NCI-H446 treated with DMSO at 0.1 percent for 48 hours (cell line): Measurements from ENCODE around the gene PLEKHS1.
"Not testable (repeated sequence)": the region's sequence is repeated elsewhere in the genome, so short reads cannot be mapped to it uniquely, and the experiment has no call there.

ENCODE experiments used
- DNase-seq: peaks from one replicate; lab custom pipeline; 2025; lab: John Stamatoyannopoulos, UW

Gene PLEKHS1

GRCh38 chr10:113742466-113742865 is 9.0 kb upstream of the PLEKHS1 start:
- no peak for DNase-seq

DNA sequence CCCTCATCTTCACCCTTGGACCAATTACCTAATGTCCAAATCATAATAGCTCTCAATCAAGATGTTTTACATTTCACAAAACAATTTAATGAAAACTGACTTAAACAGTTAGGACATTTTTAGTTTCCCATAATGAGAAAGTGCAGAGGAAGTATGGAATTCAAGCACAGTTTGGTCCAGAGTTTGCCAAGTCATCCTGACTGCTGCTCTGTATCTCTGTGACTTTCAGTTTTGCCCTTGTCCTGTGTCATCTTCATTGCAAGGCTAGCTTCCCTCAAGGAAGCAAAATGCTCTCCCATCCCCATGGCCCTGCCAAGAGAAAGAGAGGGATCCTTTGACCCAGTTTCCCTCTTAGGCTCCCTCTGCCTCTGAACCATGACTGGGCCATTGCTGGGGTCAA is 7.9 kb upstream of the PLEKHS1 start:
- no peak for DNase-seq

DNA sequence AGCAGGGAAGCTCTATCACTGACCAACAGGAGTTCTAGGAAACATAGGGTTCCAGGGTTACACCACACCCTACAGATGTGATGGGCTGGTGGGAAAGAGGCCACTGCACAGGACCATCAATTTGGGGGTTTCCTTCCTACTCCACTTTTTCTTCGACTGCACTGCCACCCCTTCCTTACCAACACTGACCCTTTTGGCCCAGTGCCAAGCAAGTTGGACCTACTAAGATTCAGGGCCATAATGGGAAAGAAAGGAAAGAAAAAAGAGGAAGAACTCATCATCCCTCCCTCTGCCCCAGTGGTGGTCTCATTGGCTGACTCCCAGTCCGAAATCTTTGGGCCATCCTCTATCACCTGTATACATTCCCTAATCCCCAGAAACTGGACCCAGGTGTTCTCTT is 6.1 kb upstream of the PLEKHS1 start:
- no peak for DNase-seq

DNA sequence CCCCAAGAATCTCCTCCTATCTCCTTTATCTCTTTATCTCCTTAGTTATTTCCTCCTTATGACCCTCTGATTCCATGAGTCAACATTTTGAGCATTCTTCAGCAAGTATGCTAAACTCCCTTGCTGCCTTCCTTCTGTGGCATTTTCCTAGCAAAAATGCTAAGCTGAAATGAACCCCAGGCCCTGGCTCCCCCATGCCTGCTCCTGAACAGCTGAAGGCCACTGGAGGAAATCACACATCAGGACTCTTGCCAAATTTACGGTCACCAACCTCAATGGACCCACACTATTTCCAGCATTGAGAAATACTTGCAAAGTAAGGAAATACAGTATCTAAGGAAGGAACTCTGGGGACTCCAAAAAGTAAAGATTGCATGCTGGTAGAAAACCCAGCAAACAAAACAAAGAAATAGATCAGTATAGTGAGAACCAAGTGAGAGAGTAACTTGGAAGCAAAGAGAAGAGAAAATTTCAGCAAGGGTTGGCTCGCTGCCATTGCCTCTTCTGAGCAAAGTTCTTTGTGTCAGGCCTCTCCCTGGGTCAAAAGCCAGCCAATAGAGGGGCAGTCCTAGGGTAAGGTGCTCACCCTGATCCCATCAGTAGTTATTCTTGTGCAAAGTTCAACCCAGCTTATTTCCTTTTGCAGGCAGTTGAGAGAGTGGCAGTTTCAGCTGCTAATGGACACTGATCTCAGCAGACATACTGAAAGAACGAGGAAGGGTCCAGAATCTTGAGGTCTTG is 5.1 kb upstream of the PLEKHS1 start:
- no peak for DNase-seq

DNA sequence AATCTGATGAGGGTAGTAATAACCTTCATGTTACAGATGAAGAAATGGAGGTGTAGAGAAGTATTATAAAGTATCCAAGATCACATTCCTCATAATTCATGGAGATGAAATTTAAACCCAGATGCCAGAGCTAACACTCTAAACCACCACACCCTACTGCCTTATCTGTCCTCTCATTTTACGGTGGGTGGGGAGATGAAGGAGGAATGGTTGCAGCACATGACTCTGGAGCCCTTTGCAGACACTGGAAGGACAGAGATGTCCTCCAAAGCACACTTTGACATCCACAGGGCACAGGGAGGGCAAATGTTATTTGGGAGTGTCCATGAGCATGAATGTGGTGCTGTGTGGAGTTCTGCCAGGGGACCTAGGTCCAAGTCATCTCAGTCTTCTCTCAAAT is 1.1 kb downstream of the PLEKHS1 start:
- no peak for DNase-seq

DNA sequence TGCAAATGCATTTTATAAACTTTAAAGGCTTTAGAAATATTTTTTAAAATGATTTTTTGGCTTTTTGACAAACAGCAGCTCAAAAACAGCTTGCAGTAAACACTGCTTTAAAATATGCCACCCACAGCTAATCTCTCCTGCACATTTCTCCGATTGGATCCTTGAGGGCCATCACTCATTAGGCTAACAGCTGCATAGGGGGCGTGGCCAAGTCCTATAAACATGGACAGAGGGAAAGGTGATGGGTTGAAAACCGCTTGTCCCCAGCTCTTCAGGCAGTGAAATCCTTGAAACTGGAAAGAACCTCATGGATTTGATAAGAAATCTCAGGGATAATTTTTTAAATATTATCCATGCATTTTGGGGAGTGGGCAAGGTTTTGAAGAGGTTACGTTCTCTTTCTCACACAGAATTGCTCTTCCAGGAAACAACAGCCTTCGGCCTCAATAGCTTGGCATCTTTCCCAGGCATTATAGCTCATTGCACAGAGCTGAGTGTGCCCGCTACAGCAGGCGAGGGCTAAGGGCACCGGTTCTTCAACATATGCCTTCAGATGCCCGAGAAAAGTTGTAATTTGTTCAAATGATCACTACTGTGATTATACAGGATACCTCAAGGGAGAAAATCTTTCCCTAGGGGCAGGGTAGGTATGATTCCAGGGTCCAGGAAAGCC is 1.7 kb downstream of the PLEKHS1 start:
- no peak for DNase-seq

GRCh38 chr10:113754125-113754524 is 2.6 kb downstream of the PLEKHS1 start:
- no peak for DNase-seq

- DNase-seq = no peak
Measured at GRCh38 chr10:113754768-113755167, 3.3 kb downstream of the PLEKHS1 start.

GRCh38 chr10:113756940-113757543 is 5.6 kb downstream of the PLEKHS1 start:
- no peak for DNase-seq

DNA sequence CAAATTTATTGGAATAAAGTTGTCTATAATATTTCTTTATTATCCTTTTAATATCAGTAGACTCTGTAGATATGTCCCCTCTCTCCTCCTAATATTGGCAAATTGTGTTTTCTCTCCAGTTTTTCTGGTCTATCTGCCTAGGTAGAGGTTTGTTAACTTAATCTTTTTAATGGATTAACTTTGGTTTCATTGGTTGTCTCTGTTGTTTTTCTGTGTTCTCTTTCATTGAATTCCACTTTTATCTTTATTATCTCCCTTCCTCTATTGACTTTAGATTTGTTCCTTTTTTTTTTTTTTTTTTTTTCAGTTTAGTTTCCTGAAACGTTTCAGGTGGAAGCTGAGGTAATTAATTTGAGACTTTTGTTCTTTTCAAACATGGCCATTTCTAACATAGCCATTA is 10.6 kb downstream of the PLEKHS1 start:
- no peak for DNase-seq

DNA sequence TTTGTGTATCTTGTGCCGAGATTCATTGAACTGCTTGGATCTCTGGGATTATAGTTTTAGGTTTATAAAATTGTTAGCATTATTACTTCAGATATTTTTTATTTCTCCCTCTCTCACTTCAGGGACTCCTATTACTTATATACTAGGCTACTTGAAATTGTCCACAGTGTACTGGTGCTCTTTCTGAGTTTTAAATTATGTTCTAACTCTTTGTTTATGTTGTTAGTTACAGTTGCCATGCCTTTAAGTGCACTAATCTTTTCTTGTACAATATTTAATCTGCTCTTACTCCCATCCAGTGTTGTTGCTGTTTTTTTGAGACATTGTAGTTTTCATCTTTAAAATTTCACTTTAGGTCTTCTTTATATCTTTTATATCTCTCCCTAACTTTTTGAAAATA is 13.1 kb downstream of the PLEKHS1 start:
- DNase-seq = no peak

GRCh38 chr10:113765910-113766309 is 14.4 kb downstream of the PLEKHS1 start:
- DNase-seq = no peak

- DNase-seq = no peak
Measured at GRCh38 chr10:113767222-113767621, 15.7 kb downstream of the PLEKHS1 start.

GRCh38 chr10:113770346-113770745 is 18.9 kb downstream of the PLEKHS1 start:
- no peak for DNase-seq

DNA sequence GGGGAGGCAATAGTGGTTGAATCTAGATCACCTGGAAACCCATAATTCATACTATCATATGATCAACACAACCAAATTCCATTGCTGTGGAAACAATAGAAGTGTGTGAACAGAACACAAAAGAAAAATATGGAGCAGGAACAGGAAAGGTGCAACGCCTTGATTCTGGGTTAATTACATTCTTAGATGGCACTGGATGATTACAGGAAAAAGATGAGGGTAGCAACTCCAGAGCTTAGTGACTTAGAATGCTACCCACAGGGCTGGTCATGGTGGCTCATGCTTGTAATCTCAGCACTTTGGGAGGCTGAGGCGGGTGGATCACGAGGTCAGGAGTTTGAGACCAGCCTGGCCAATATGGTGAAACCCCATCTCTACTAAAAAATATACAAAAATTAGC is 19.6 kb downstream of the PLEKHS1 start:
- DNase-seq = not testable (repeated sequence)

DNA sequence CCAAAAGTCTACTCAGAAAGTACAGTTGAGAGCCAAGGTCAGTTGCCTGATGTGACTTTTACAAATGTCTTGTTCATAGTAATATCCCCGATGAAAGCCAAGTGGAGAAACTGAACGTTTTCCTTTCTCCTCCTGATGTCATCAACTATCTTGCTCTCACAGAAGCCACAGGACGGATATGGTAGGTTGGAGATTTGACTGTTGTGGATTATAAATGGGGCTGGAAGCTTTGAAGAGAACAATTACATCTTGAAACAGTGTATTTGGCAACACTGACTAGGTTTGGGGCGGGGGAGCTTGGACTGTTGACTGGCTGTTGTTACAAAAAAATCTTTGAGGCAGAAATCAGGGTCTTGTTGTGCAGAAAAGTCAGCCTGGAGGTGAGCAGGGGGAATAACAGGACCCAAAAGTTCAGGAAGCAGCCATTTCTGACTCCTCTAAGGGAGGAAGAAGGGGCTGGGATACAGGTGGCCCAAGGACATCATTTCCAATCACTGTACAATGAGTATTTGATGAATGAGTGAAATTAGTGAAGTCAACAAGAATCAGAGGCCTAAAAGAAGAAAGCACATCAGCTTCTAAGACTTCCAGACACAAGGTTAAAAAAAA is 24.3 kb downstream of the PLEKHS1 start:
- no peak for DNase-seq

DNA sequence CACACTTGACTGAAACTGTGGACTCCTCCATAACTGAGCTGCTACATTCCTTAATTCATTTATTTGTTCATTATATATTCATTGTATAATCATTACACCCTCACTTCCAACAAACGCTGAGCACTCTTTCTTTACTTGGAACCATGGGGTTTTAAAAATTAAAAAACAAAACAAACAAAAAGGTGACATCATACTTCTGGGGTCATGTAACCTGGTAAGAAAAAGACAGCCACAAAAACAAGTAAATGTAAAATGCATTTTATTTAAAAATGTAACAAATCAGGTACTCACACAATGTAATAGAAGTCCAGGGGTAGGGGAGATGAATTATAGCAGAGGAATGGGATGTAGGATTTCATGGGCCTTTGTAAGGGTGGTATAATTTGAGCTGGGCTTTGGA is 25.1 kb downstream of the PLEKHS1 start:
- no peak for DNase-seq

GRCh38 chr10:113780681-113781250 is 29.3 kb downstream of the PLEKHS1 start:
- no peak for DNase-seq

DNA sequence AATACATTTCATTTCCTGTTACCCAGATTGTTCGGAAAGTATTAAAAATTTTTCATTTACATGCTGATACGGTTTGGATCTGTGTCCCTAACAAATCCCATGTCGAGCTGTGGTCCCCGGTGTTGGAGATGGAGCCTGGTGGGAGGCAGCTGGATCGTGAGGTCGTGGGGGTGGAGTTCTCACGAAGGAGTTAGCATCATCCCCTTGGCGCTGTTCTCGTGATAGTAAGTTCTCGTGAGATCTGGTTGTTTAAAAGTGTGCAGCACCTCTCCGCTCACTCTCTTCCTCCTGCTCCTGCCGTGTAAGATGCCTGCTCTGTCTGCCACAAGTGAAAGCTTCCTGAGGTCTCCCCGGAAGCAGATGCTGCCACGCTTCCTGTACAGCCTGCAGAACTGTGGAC is 30.9 kb downstream of the PLEKHS1 start:
- no peak for DNase-seq

- DNase-seq = no peak
Measured at GRCh38 chr10:113782986-113783704, 31.7 kb downstream of the PLEKHS1 start.

DNA sequence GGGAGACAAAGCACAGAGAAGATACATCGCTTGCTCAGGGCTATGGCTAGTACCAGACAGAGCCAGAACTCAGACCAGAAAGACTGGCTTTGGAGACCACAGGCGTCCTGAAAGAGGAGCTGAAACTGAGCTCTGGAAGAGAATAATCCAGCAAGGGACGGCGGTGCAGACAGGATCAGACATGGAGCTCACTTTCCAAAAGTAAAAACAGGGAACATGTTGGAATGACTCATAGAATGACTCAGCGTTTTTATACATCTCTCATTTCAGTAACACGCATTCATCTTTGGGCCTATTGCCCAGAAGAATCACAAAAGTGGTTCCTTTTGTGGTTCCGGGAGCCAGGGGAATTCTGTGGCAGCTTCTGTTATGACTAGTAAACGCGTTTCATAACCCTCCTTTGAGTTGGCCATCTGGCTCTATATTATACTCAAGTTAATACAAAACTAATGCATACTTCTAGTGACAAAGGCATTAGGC is 37.2 kb downstream of the PLEKHS1 start:
- peak; percentile 65 for DNase-seq

DNA sequence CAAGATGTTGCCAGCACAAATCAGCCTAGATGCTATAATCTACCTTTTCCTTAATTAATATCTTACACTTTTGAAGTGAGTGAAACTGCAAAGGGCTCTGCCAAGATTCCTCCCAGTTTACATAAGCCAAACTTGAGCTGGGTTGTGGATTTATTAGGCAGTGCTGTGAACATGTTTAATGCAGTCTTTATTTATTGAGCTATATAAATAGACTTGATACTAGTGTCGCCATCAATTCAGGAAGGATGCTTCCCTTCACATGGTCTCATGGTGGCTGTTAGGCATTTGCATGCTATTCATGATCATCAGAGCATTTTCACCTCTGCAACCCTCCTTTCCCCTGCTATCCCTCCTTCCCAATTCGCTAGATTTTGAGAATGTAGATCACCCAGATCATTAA is 40.2 kb downstream of the PLEKHS1 start:
- DNase-seq = no peak
